A673 (cell line): ENCODE results near the gene TREML2. TPM values are rescaled to one million over a fixed set of nuclear protein-coding genes. Genes with fewer than 3 reads are reported as not detected.

Experiments used
- BruUV-seq: library from RNA; stranded (reverse); fragments of 400-500 nt; replicated peaks from 2 replicates; lab custom pipeline; 2021; lab: Mats Ljungman, UMichigan
- CTCF ChIA-PET: fragments of 300-600 bp; sonication (Branson Sonifier 250); formaldehyde crosslinking; loops from one replicate; lab custom pipeline; 2022; ENCODE audit warnings: antibody characterized with exemption; lab: Charles Lee
- POLR2A ChIA-PET: fragments of 300-600 bp; sonication (Branson Sonifier 250); formaldehyde crosslinking; loops from one replicate; lab custom pipeline; 2022; ENCODE audit warnings: antibody characterized with exemption; ENCODE audit not compliant: low non-redundant PET; lab: Charles Lee
- DNase-seq: peaks from one replicate; pipeline ENCODE4 v3.0.0-alpha.2; 2015; ENCODE audit warnings: low spot score
- H3K27ac ChIP-seq: fragments of 200-600 bp; sonication (generic); 2 replicates; pipeline ENCODE4 v1.5.1; 2016; ENCODE audit warnings: mixed run types, low read depth, mild to moderate bottlenecking, mixed read lengths, antibody characterized with exemption, low read length; ENCODE audit not compliant: poor library complexity, severe bottlenecking
- H3K27me3 ChIP-seq: fragments of 200-600 bp; sonication (generic); replicated peaks from 2 replicates; pipeline ENCODE4 v1.6.1; 2017; ENCODE audit warnings: mixed run types, low read depth, mild to moderate bottlenecking, mixed read lengths, antibody characterized with exemption, low read length; ENCODE audit not compliant: insufficient read depth, poor library complexity
- H3K36me3 ChIP-seq: fragments of 200-600 bp; sonication (generic); 2 replicates; pipeline ENCODE4 v1.6.1; 2016; ENCODE audit warnings: mixed run types, mild to moderate bottlenecking, mixed read lengths, antibody characterized with exemption, low read length; ENCODE audit not compliant: insufficient read depth, poor library complexity, severe bottlenecking
- H3K4me1 ChIP-seq: fragments of 200-600 bp; sonication (generic); 2 replicates; pipeline ENCODE4 v1.6.1; 2017; ENCODE audit warnings: mixed run types, mild to moderate bottlenecking, mixed read lengths, antibody characterized with exemption, low read length; ENCODE audit not compliant: insufficient read depth, poor library complexity, severe bottlenecking
- H3K4me3 ChIP-seq: fragments of 200-600 bp; sonication (generic); 2 replicates; pipeline ENCODE4 v1.5.1; 2016; ENCODE audit warnings: low read depth, mixed run types, mild to moderate bottlenecking, mixed read lengths, low read length; ENCODE audit not compliant: poor library complexity, severe bottlenecking
- H3K9me3 ChIP-seq: fragments of 200-600 bp; sonication (generic); 2 replicates; pipeline ENCODE4 v1.6.1; 2016; ENCODE audit warnings: mixed run types, low read depth, mild to moderate bottlenecking, mixed read lengths, antibody characterized with exemption, low read length; ENCODE audit not compliant: poor library complexity, severe bottlenecking
- CTCF ChIP-seq: fragments of 300-800, 200-600 bp; sonication (generic); conservative IDR thresholded peaks from 2 replicates; pipeline ENCODE4 v1.5.1; 2017; ENCODE audit warnings: low read depth, mild to moderate bottlenecking, antibody characterized with exemption, low read length, moderate library complexity, mixed read lengths
- EZH2 ChIP-seq: fragments of 200-600 bp; sonication (generic); IDR thresholded peaks from 2 replicates; pipeline ENCODE4 v1.6.1; 2017; ENCODE audit warnings: borderline replicate concordance, low read depth, mild to moderate bottlenecking, mixed read lengths, antibody characterized with exemption, low read length; ENCODE audit not compliant: poor library complexity, severe bottlenecking
- intact Hi-C: fragments of 100-400 bp; cut with micrococcal nuclease; formaldehyde crosslinking; loops from one replicate; pipeline ENCODE4 v1.10.0; 2022; ENCODE audit not compliant: unreplicated experiment
- total RNA-seq: library from RNA; stranded (reverse); gene quantifications from 2 replicates; pipeline ENCODE4 v1.2.3, GENCODE V29; 2021

The TREML2 gene
- total RNA-seq, 1 experiment from 2014 or later, result not detected

GRCh38 chr6:41156771-41157170 lies 44.2 kb downstream of the TREML2 start:
- no peak for DNase-seq
- Histone ChIP-seq H3K4me1 (no peaks in the 10 kb centered on the region), H3K27ac (no peak overlapping the region), H3K4me3 (no peak overlapping the region), H3K9me3 (no peaks in the 10 kb centered on the region), H3K27me3 (no peaks in the 10 kb centered on the region), H3K36me3 (no peaks in the 10 kb centered on the region)
- no TSS peak for BruUV-seq
- CTCF ChIA-PET, result no interaction called here
- TF ChIP-seq CTCF, result no peak
- TF ChIP-seq EZH2, result no peak
- POLR2A ChIA-PET, result no interaction called here
- intact Hi-C loops, result no loop called here

GRCh38 chr6:41156001-41156400 lies 44.9 kb downstream of the TREML2 start:
- Histone ChIP-seq H3K9me3 (no peaks in the 10 kb centered on the region), H3K27ac (no peak overlapping the region), H3K4me1 (no peaks in the 10 kb centered on the region), H3K36me3 (no peaks in the 10 kb centered on the region), H3K4me3 (no peak overlapping the region), H3K27me3 (no peaks in the 10 kb centered on the region)
- TF ChIP-seq EZH2 (no peak), CTCF (no peak)
- CTCF ChIA-PET, result no interaction called here
- POLR2A ChIA-PET, result no interaction called here
- DNase-seq, result no peak
- BruUV-seq, result no TSS peak
- intact Hi-C loops, result no loop called here

GRCh38 chr6:41155132-41155805 lies 45.7 kb downstream of the TREML2 start:
- Histone ChIP-seq H3K9me3 (no peaks in the 10 kb centered on the region), H3K36me3 (no peaks in the 10 kb centered on the region), H3K4me3 (no peak overlapping the region), H3K27ac (no peak overlapping the region), H3K27me3 (no peaks in the 10 kb centered on the region), H3K4me1 (no peaks in the 10 kb centered on the region)
- POLR2A ChIA-PET, result no interaction called here
- DNase-seq, result no peak
- no TSS peak for BruUV-seq
- no peak for TF ChIP-seq CTCF
- TF ChIP-seq EZH2, result no peak
- intact Hi-C loops, result no loop called here
- CTCF ChIA-PET, result no interaction called here
